Peyer's patch (tissue), 4 donors: Measurements from ENCODE around the gene ATAD3C. TPM values are rescaled to one million over a fixed set of nuclear protein-coding genes. Genes with fewer than 3 reads are reported as not detected.

Experiments used
- DNase-seq, 3 donors: peaks; one replicate each; pipeline ENCODE4 v3.0.0-alpha.2; 2017 to 2019
- H3K27ac ChIP-seq, 4 donors: fragments of 200-600 bp; sonication (generic); one replicate each; pipeline ENCODE4 v1.5.1; 2016 to 2019
- H3K27me3 ChIP-seq, 2 donors: fragments of 200-600 bp; sonication (generic); one replicate each; pipeline ENCODE4 v1.5.1; 2019
- H3K36me3 ChIP-seq, 3 donors: fragments of 200-600 bp; sonication (generic); one replicate each; pipeline ENCODE4 v1.5.1; 2016 to 2019
- H3K4me1 ChIP-seq, 4 donors: fragments of 200-600 bp; sonication (generic); one replicate each; pipeline ENCODE4 v1.5.1; 2016 to 2019
- H3K4me3 ChIP-seq, 4 donors: fragments of 200-600 bp; sonication (generic); 1 replicate in 3 of 4; 2 replicates in 1 of 4; pipeline ENCODE4 v1.5.1; 2016 to 2019; ENCODE audit warnings: mild to moderate bottlenecking in 1 of 4
- H3K9me3 ChIP-seq, 4 donors: fragments of 200-600 bp; sonication (generic); one replicate each; pipeline ENCODE4 v1.5.1; 2016 to 2019; ENCODE audit warnings: mild to moderate bottlenecking in 1 of 4
- POLR2A ChIP-seq, 2 donors: fragments of 450-650 bp; IDR thresholded peaks; one replicate each; pipeline ENCODE4 v1.5.1; 2017; ENCODE audit warnings: antibody characterized with exemption in 2 of 2, mild to moderate bottlenecking in 2 of 2, moderate library complexity in 2 of 2
- total RNA-seq, 4 donors: library from RNA; depleted of rRNA; stranded (reverse); fragments of >200 nt; gene quantifications; one replicate each; pipeline ENCODE4 v1.1.0, GENCODE V29; 2016
- TF ChIP-seq, protein P1 (sequence below), 6 experiments: fragments of 450-650 bp in 4 of 6; fragments of 200-600 bp in 2 of 6; sonication (generic) in 1 of 6; IDR thresholded peaks; one replicate each; pipeline ENCODE4 v1.5.1; 2017 to 2019; ENCODE audit warnings: antibody characterized with exemption in 6 of 6, mild to moderate bottlenecking in 3 of 6, moderate library complexity in 1 of 6

Gene ATAD3C
- total RNA-seq, 4 donors from 2014 or later = 0.27 TPM; not detected in 3

DNA sequence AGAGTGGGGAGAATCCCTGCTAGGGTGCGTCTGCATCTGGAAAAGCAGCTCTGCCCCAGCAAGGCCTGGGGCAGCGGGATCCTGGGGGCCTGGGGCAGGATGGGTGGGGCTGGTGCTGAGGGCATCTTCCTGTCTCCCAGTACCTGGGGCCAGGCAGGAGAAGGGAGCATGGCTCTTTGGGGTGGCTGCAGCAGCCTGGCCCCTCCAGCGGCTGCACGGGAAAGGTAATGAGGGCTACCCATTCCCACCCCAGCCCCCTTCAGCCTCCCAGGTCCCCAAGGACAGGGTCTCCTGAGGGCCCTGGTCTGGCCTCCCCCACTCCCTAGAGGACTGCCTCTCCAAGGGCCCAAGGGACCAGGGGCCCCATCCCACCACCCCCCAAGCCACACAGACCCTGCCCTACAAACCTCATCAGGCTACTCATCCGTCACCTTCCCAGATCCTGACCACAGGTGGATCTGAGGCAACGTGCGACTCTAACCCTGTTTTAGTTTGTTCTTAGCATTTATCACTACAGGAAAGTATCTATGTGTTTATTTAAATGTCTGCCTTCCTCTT, 27.5 kb upstream of the ATAD3C start:
- TF ChIP-seq POLR2A (IDR thresholded peaks at IDR 0.05) = no peak
- TF ChIP-seq, protein P1, sequence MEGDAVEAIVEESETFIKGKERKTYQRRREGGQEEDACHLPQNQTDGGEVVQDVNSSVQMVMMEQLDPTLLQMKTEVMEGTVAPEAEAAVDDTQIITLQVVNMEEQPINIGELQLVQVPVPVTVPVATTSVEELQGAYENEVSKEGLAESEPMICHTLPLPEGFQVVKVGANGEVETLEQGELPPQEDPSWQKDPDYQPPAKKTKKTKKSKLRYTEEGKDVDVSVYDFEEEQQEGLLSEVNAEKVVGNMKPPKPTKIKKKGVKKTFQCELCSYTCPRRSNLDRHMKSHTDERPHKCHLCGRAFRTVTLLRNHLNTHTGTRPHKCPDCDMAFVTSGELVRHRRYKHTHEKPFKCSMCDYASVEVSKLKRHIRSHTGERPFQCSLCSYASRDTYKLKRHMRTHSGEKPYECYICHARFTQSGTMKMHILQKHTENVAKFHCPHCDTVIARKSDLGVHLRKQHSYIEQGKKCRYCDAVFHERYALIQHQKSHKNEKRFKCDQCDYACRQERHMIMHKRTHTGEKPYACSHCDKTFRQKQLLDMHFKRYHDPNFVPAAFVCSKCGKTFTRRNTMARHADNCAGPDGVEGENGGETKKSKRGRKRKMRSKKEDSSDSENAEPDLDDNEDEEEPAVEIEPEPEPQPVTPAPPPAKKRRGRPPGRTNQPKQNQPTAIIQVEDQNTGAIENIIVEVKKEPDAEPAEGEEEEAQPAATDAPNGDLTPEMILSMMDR (IDR thresholded peaks at IDR 0.05) = no peak
- Histone ChIP-seq H3K4me1 (peaks cover 0 to 16% (median 4%) of the 10 kb centered on the region in 4 donors), H3K36me3 (no peaks in the 10 kb centered on the region), H3K9me3 (no peaks in the 10 kb centered on the region), H3K27me3 (no peaks in the 10 kb centered on the region), H3K4me3 (no peak overlapping the region), H3K27ac (peak overlapping the region in 1 of 4 donors; percentile 49)
- DNase-seq = no peak

DNA sequence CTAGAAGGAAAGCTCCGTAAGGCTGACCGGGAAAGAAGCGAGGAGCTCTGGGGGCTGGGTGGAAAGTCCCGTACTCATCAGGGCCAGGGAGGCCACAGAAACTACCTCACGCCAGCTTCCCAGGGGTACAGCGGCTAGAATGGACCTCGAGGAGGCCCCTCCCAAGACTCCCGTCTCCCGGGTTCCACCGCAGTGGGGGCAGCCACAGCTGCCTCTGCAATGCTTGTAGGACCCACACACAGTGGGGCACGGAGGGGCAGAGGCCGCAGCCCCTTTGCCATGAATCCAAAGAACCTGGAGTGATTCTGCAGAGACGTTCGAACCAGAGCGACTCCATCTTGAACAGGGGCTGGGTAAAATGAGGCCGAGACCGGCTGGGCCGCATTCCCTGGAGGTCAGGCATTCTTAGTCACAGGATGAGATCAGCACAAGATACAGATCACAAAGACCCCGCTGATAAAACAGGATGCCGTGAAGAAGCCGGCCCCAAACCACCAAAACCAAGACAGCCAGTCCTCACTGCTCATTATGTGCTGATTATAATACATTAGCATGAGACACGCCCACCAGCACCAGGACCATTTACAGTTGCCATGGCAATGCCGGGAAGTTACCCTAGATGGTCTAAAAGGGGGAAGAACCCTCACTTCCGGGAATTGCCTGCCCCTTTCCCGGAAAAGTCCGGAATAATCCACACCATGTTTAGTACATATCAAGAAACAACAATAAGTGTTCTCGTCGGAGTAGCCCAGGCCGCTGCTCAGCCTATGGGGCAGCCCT, 26.8 kb upstream of the ATAD3C start:
- Histone ChIP-seq H3K9me3 (no peaks in the 10 kb centered on the region), H3K27me3 (no peaks in the 10 kb centered on the region), H3K4me3 (no peak overlapping the region), H3K36me3 (no peaks in the 10 kb centered on the region), H3K4me1 (peaks cover 0 to 16% (median 6%) of the 10 kb centered on the region in 4 donors), H3K27ac (no peak overlapping the region)
- TF ChIP-seq POLR2A (IDR thresholded peaks at IDR 0.05) = no peak
- TF ChIP-seq, protein P1 (IDR thresholded peaks at IDR 0.05) = no peak
- DNase-seq = peak in 1 of 3 donors; percentile 18

DNA sequence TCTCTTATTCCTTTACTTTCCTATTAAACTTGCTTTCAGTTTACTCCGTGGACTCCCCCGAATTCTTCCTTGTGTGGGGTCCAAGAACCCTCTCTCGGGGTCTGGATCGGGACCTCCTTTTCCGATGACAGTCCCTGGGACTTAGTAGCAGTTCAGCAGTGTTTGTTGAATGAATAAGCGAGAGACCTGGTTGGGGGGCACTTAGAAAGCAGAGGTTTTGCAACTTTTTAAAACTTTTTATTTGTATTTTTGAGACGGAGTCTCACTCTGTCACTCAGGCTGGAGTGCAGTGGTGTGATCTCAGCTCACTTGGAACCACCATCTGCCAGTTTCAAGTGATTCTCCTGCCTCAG, 26.3 kb upstream of the ATAD3C start:
- Histone ChIP-seq H3K27ac (no peak overlapping the region), H3K36me3 (no peaks in the 10 kb centered on the region), H3K9me3 (no peaks in the 10 kb centered on the region), H3K4me3 (no peak overlapping the region), H3K27me3 (no peaks in the 10 kb centered on the region), H3K4me1 (peaks cover 0 to 16% (median 6%) of the 10 kb centered on the region in 4 donors)
- no peak for TF ChIP-seq POLR2A (IDR thresholded peaks at IDR 0.05)
- TF ChIP-seq, protein P1 (IDR thresholded peaks at IDR 0.05) = no peak
- no peak for DNase-seq

DNA sequence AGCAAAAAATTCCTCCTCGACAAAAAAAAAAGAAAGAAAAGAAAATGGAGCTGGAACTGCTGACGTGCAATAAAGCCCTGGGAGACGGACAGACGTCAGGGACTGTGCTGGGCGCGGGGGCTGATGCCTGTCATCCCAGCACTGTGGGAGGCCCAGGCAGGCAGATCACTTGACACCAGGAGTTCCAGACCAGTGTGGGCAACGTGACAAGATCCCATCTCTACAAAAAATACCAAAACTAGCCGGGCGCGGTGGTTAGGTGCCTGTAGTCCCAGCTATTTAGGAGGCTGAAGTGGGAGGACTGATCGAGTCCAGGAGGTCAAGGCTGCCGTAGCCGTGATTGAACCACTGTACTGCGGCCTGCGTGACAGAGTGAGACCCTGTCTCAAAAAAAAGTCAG, 24.8 kb upstream of the ATAD3C start:
- H3K4me1 ChIP-seq = peaks cover 0 to 13% (median 5%) of the 10 kb centered on the region in 4 donors
- no peaks in the 10 kb centered on the region for H3K9me3 ChIP-seq
- H3K27me3 ChIP-seq = no peaks in the 10 kb centered on the region
- no peak overlapping the region for H3K4me3 ChIP-seq
- TF ChIP-seq, protein P1 (IDR thresholded peaks at IDR 0.05) = no peak
- no peak for TF ChIP-seq POLR2A (IDR thresholded peaks at IDR 0.05)
- H3K36me3 ChIP-seq = no peaks in the 10 kb centered on the region
- peak in 1 of 3 donors; percentile 29 for DNase-seq
- no peak overlapping the region for H3K27ac ChIP-seq

DNA sequence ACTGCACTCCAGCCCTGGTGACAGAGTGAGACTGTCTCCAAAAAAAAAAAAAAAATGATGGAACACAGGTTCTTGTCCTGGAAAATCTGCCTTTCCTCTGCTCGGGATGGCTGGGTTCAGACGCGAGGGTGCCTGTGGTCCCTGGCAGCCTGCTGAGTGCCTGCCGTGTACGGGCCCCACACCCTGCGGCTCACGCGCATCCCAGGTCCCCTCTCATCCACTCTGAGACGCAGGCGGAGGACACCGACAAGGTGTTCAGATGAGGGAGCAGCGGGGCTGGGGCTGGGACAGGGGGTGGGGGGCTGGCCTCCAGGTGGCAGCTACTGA, 24.1 kb upstream of the ATAD3C start:
- Histone ChIP-seq H3K4me3 (no peak overlapping the region), H3K27ac (no peak overlapping the region), H3K9me3 (no peaks in the 10 kb centered on the region), H3K4me1 (peaks cover 0 to 15% (median 3%) of the 10 kb centered on the region in 4 donors), H3K36me3 (no peaks in the 10 kb centered on the region), H3K27me3 (no peaks in the 10 kb centered on the region)
- TF ChIP-seq, protein P1 (IDR thresholded peaks at IDR 0.05) = no peak
- DNase-seq = no peak
